Measurements from ENCODE around the gene CORO1C. TPM values are rescaled to one million over a fixed set of nuclear protein-coding genes. Genes with fewer than 3 reads are reported as not detected.

Gene CORO1C
- total RNA-seq, 1 donor from 2014 or later = 128 TPM

- Mint-ChIP-seq H3K27me3 (ENCODE audit: insufficient read depth, low read depth) (peaks cover 2% of the 10 kb centered on the region), H3K4me1 (peaks cover 80% of the 10 kb centered on the region)
Measured at GRCh38 chr12:108689314-108690190, 41.8 kb downstream of the CORO1C start.

GRCh38 chr12:108686780-108687179, 44.5 kb downstream of the CORO1C start:
- H3K4me1 ChIP-seq = peaks cover 30% of the 10 kb centered on the region

More at GRCh38 chr12:108689314-108690190, 41.8 kb downstream of the CORO1C start:
- peaks cover 33% of the 10 kb centered on the region for H3K4me1 ChIP-seq
- no peak overlapping the region for H3K4me2 ChIP-seq
- no peak overlapping the region for H3K27ac ChIP-seq
- H2AFZ ChIP-seq (replicated peaks) = no peak overlapping the region
- Mint-ChIP-seq H3K4me3 (peak overlapping the region; percentile 66), H3K9me3 (no peaks in the 10 kb centered on the region), H3K27ac (peak overlapping the region; percentile 100), H3K36me3 (no peaks in the 10 kb centered on the region)
- peaks cover 37% of the 10 kb centered on the region for H3F3A ChIP-seq (ENCODE audit: low read depth)
- peaks cover 68% of the 10 kb centered on the region for H4K20me1 ChIP-seq (ENCODE audit: low read depth)
- TF ChIP-seq CTCF (IDR thresholded peaks at IDR 0.05) (no peak), EZH2 (IDR thresholded peaks at IDR 0.05) (no peak), EZH2phosphoT487 (IDR thresholded peaks at IDR 0.05) (no peak)
- H3K27me3 ChIP-seq = no peaks in the 10 kb centered on the region
- no peaks in the 10 kb centered on the region for H3K9me3 ChIP-seq (ENCODE audit: low read depth)
- no peak for DNase-seq (ENCODE audit: low spot score)
- H3K9ac ChIP-seq = no peak overlapping the region
- H3K36me3 ChIP-seq = no peaks in the 10 kb centered on the region
- H3K4me3 ChIP-seq = no peak overlapping the region
- peaks cover 91% of the 10 kb centered on the region for H3K79me2 ChIP-seq (ENCODE audit: low read depth)

DNA sequence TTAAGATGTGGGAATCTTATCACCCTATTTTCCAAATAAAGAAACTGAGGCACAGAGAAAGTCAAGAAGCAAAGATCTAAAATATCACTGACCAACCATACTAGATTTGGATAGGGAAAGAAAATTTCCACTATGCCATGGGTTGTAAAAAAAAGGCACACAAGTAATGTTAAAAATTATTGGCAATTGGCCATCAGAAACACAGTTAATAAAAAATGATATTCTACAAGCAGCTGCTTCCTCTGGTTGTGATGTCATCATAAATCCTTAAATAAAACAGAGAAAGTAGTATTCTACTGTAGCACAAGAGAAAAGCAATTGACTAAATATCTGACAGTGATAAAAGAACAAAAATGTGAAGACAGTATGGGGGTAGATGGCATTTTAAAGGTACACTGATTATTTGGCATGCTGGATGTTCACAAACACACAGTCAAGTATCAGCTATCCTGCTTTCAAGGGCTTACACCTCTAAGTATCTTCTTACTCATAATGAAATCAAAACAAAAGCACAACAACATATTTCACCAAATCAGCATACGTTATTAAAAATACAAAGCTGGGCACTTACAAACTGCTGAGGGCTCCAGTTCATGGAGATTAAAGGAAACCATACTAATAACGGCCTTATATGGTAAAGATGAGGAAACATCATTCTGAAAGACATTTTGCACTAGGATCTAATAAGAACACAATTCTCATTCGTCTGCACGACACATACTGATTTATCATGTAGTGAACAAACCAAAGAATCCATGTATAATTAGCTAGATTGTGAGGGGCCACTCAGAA, 45.7 kb downstream of the CORO1C start:
- no peaks in the 10 kb centered on the region for H3K27me3 ChIP-seq
- peaks cover 30% of the 10 kb centered on the region for H3K4me1 ChIP-seq
- H3K27ac Mint-ChIP-seq = peak overlapping the region; percentile 80
- no peak overlapping the region for H3K4me3 ChIP-seq
- peaks cover 2% of the 10 kb centered on the region for H3K27me3 Mint-ChIP-seq (ENCODE audit: insufficient read depth, low read depth)
- no peaks in the 10 kb centered on the region for H3K36me3 ChIP-seq
- H3K4me1 Mint-ChIP-seq = peaks cover 57% of the 10 kb centered on the region
- H4K20me1 ChIP-seq (ENCODE audit: low read depth) = peaks cover 59% of the 10 kb centered on the region
- no peaks in the 10 kb centered on the region for H3K9me3 ChIP-seq (ENCODE audit: low read depth)
- H3F3A ChIP-seq (ENCODE audit: low read depth) = peaks cover 7% of the 10 kb centered on the region
- H2AFZ ChIP-seq (replicated peaks) = no peak overlapping the region
- H3K9me3 Mint-ChIP-seq = no peaks in the 10 kb centered on the region
- no peak overlapping the region for H3K4me3 Mint-ChIP-seq
- H3K4me2 ChIP-seq = no peak overlapping the region
- TF ChIP-seq CTCF (IDR thresholded peaks at IDR 0.05) (no peak), EZH2 (IDR thresholded peaks at IDR 0.05) (no peak), EZH2phosphoT487 (IDR thresholded peaks at IDR 0.05) (no peak)
- no peak overlapping the region for H3K9ac ChIP-seq
- DNase-seq (ENCODE audit: low spot score) = no peak
- H3K36me3 Mint-ChIP-seq = peaks cover 3% of the 10 kb centered on the region
- peaks cover 100% of the 10 kb centered on the region for H3K79me2 ChIP-seq (ENCODE audit: low read depth)
- H3K27ac ChIP-seq = no peak overlapping the region

More at GRCh38 chr12:108686780-108687179, 44.5 kb downstream of the CORO1C start:
- H3K27me3 Mint-ChIP-seq (ENCODE audit: insufficient read depth, low read depth) = peaks cover 2% of the 10 kb centered on the region
- no peak for DNase-seq (ENCODE audit: low spot score)
- H3K27ac Mint-ChIP-seq = peak overlapping the region; percentile 62
- Histone ChIP-seq H3K27me3 (no peaks in the 10 kb centered on the region), H3K4me3 (no peak overlapping the region), H4K20me1 (ENCODE audit: low read depth) (peaks cover 59% of the 10 kb centered on the region), H3K4me2 (no peak overlapping the region), H3K79me2 (ENCODE audit: low read depth) (peaks cover 97% of the 10 kb centered on the region), H3K27ac (no peak overlapping the region), H3K9ac (no peak overlapping the region), H2AFZ (replicated peaks) (no peak overlapping the region), H3K9me3 (ENCODE audit: low read depth) (no peaks in the 10 kb centered on the region), H3K36me3 (no peaks in the 10 kb centered on the region), H3F3A (ENCODE audit: low read depth) (peaks cover 15% of the 10 kb centered on the region)
- TF ChIP-seq EZH2 (IDR thresholded peaks at IDR 0.05) (no peak), EZH2phosphoT487 (IDR thresholded peaks at IDR 0.05) (no peak), CTCF (IDR thresholded peaks at IDR 0.05) (no peak)
- H3K4me1 Mint-ChIP-seq = peaks cover 69% of the 10 kb centered on the region
- H3K4me3 Mint-ChIP-seq = no peak overlapping the region
- no peaks in the 10 kb centered on the region for H3K36me3 Mint-ChIP-seq
- H3K9me3 Mint-ChIP-seq = no peaks in the 10 kb centered on the region
